HG03025 (cell line): ENCODE data around the gene KDM1A.
A peak's percentile ranks its signal among the peaks of the same experiment; 100 is the strongest.
"Not testable (repeated sequence)": the region's sequence is repeated elsewhere in the genome, so short reads cannot be mapped to it uniquely, and the experiment has no call there.

ENCODE experiments used
- ATAC-seq: cut with Tn5 transposase; IDR thresholded peaks from one replicate; pipeline ENCODE4 v1.9.1; 2021; ENCODE audit warnings: mild to moderate bottlenecking, moderate library complexity; ENCODE audit not compliant: unreplicated experiment, low FRiP score

The KDM1A gene

GRCh38 chr1:23010025-23010424 is 9.2 kb upstream of the KDM1A start:
- not testable (repeated sequence) for ATAC-seq

- no peak for ATAC-seq
These were observed 5.6 kb upstream of the KDM1A start for GRCh38 chr1:23013657-23014056.

- ATAC-seq: no peak
These were observed 591 bp upstream of the KDM1A start for GRCh38 chr1:23018661-23019093.

- peak; percentile 10 for ATAC-seq
These were observed 776 bp downstream of the KDM1A start for GRCh38 chr1:23019863-23020625.

GRCh38 chr1:23020706-23021405 is 1.6 kb downstream of the KDM1A start:
- ATAC-seq: no peak

- no peak for ATAC-seq
These were observed 2.6 kb downstream of the KDM1A start for GRCh38 chr1:23021834-23022233.

- no peak for ATAC-seq
These were observed 4.0 kb downstream of the KDM1A start for GRCh38 chr1:23023174-23023845.

GRCh38 chr1:23026568-23026967 is 7.3 kb downstream of the KDM1A start:
- no peak for ATAC-seq

GRCh38 chr1:23027352-23027907 is 8.2 kb downstream of the KDM1A start:
- ATAC-seq: no peak

GRCh38 chr1:23029337-23029736 is 10.1 kb downstream of the KDM1A start:
- ATAC-seq: no peak

- ATAC-seq: no peak
These were observed 16.7 kb downstream of the KDM1A start for GRCh38 chr1:23035823-23036452.

- no peak for ATAC-seq
These were observed 17.9 kb downstream of the KDM1A start for GRCh38 chr1:23037081-23037740.

GRCh38 chr1:23039308-23039826 is 20.1 kb downstream of the KDM1A start:
- no peak for ATAC-seq

GRCh38 chr1:23040509-23040908 is 21.2 kb downstream of the KDM1A start:
- ATAC-seq: no peak

GRCh38 chr1:23044035-23044434 is 24.8 kb downstream of the KDM1A start:
- ATAC-seq: no peak

GRCh38 chr1:23050201-23050600 is 30.9 kb downstream of the KDM1A start:
- ATAC-seq: no peak

- no peak for ATAC-seq
These were observed 32.1 kb downstream of the KDM1A start for GRCh38 chr1:23051290-23051909.

GRCh38 chr1:23057301-23057700 is 38.0 kb downstream of the KDM1A start:
- ATAC-seq: no peak

- no peak for ATAC-seq
These were observed 43.0 kb downstream of the KDM1A start for GRCh38 chr1:23062271-23062670.
